Gastroesophageal sphincter (tissue), 4 donors: ENCODE data around the gene BRIX1. TPM values are rescaled to one million over a fixed set of nuclear protein-coding genes. Genes with fewer than 3 reads are reported as not detected.
"Not testable (repeated sequence)": the region's sequence is repeated elsewhere in the genome, so short reads cannot be mapped to it uniquely, and the experiment has no call there.

ENCODE experiments used
- ATAC-seq: fragments of 150-250 bp; one replicate; pipeline ENCODE4 v1.9.1; 2016; ENCODE audit warnings: mild to moderate bottlenecking, moderate library complexity
- H3K27ac ChIP-seq, 4 donors: fragments of 200-600 bp; sonication (generic) in 3 of 4; 1 replicate in 3 of 4; 2 replicates in 1 of 4; pipeline ENCODE4 v1.5.1; 2016 to 2019
- H3K27me3 ChIP-seq: fragments of 200-600 bp; sonication (generic); one replicate; pipeline ENCODE4 v1.5.1; 2019
- H3K36me3 ChIP-seq, 2 donors: fragments of 200-600 bp; sonication (generic); one replicate each; pipeline ENCODE4 v1.5.1; 2019; ENCODE audit warnings: control low read depth in 1 of 2
- H3K4me1 ChIP-seq, 3 donors: fragments of 200-600 bp; sonication (generic); 1 replicate in 2 of 3; 2 replicates in 1 of 3; pipeline ENCODE4 v1.5.1; 2016 to 2019; ENCODE audit warnings: control low read depth in 2 of 3
- H3K4me3 ChIP-seq, 2 donors: fragments of 200-600 bp; sonication (generic); one replicate each; pipeline ENCODE4 v1.5.1; 2019; ENCODE audit warnings: mild to moderate bottlenecking in 1 of 2, moderate library complexity in 1 of 2
- H3K9me3 ChIP-seq, 3 donors: fragments of 200-600 bp; sonication (generic); one replicate each; pipeline ENCODE4 v1.5.1; 2017 to 2019; ENCODE audit warnings: control low read depth in 2 of 3
- EP300 ChIP-seq: sonication (generic); formaldehyde crosslinking; IDR thresholded peaks from one replicate; pipeline ENCODE4 v1.6.1; 2017; ENCODE audit warnings: antibody characterized with exemption, mild to moderate bottlenecking
- POLR2A ChIP-seq, 2 donors: fragments of 450-650 bp; IDR thresholded peaks; one replicate each; pipeline ENCODE4 v1.6.1; 2017; ENCODE audit warnings: antibody characterized with exemption in 2 of 2, mild to moderate bottlenecking in 2 of 2, moderate library complexity in 1 of 2
- POLR2AphosphoS5 ChIP-seq: sonication (generic); formaldehyde crosslinking; IDR thresholded peaks from one replicate; pipeline ENCODE4 v1.6.1; 2017; ENCODE audit warnings: antibody characterized with exemption
- WGBS, 2 donors: methylation state at CpG; one replicate each; pipeline ENCODE4 v1.1.5; 2018; ENCODE audit warnings: low coverage in 1 of 2; 5-methylcytosine and 5-hydroxymethylcytosine counted together
- total RNA-seq, 4 donors: library from RNA; depleted of rRNA; stranded (reverse); fragments of >200 nt; gene quantifications; one replicate each; pipeline ENCODE4 v1.1.0, GENCODE V29; 2016
- TF ChIP-seq, protein P1 (sequence below), 4 experiments: fragments of 200-600 bp in 2 of 4; fragments of 450-650 bp in 2 of 4; sonication (generic) in 1 of 4; IDR thresholded peaks; one replicate each; pipeline ENCODE4 v1.5.1; 2017 to 2019; ENCODE audit warnings: antibody characterized with exemption in 4 of 4, mild to moderate bottlenecking in 2 of 4, moderate library complexity in 2 of 4

The BRIX1 gene
- total RNA-seq, 4 donors from 2014 or later: 22.4 to 34.7 (median 28.9) TPM

DNA sequence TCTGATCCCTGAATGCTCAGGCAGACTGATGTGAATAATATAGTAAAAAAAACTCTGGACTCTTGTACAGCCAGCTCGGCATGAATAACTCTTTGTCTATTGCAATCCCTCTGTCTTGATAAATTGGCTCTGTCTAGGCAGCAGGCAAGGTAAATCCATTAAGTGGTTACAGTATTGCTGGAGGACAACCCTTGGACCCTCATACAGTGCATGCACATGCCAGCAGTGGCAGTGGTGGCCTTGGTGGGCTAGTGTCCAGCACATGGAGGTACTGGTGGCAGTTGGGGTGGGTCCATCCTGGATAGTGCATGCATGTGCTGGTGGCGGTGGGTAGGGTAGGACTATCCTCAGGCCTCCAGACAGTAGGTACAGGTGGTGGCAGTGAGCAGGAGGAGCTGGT is 52.7 kb downstream of the BRIX1 start:
- H3K27ac ChIP-seq: no peak overlapping the region
- H3K27me3 ChIP-seq: no peaks in the 10 kb centered on the region
- no peaks in the 10 kb centered on the region for H3K36me3 ChIP-seq
- TF ChIP-seq, protein P1, sequence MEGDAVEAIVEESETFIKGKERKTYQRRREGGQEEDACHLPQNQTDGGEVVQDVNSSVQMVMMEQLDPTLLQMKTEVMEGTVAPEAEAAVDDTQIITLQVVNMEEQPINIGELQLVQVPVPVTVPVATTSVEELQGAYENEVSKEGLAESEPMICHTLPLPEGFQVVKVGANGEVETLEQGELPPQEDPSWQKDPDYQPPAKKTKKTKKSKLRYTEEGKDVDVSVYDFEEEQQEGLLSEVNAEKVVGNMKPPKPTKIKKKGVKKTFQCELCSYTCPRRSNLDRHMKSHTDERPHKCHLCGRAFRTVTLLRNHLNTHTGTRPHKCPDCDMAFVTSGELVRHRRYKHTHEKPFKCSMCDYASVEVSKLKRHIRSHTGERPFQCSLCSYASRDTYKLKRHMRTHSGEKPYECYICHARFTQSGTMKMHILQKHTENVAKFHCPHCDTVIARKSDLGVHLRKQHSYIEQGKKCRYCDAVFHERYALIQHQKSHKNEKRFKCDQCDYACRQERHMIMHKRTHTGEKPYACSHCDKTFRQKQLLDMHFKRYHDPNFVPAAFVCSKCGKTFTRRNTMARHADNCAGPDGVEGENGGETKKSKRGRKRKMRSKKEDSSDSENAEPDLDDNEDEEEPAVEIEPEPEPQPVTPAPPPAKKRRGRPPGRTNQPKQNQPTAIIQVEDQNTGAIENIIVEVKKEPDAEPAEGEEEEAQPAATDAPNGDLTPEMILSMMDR (IDR thresholded peaks at IDR 0.05): no peak
- TF ChIP-seq EP300 (no peak), POLR2A (IDR thresholded peaks at IDR 0.05) (no peak), POLR2AphosphoS5 (no peak)
- no peaks in the 10 kb centered on the region for H3K4me1 ChIP-seq
- no peaks in the 10 kb centered on the region for H3K9me3 ChIP-seq
- no peak for ATAC-seq
- WGBS, 2 donors: 86 to 100% methylated on average over 1 to 2 of the region's 2 CpGs
- H3K4me3 ChIP-seq: no peak overlapping the region

DNA sequence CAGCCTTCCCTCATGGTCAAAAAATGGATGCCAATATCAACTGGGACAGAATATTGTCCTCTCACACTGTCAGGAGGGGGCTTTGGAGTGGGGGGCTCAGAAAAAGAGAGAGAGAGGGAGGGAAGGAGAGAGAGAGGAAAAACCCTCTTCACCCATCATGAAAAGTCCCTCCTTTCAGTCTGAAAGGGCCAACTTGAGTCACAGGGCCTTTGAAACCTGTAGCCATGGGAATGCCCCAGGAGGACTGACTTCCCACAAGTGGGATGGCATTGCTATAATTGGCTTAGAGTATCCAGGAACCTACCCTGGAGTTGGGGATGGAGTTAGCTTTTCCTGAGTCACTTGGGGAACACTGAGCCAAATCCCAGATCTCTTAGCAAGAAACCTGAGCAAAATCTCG is 55.0 kb downstream of the BRIX1 start:
- TF ChIP-seq, protein P1 (IDR thresholded peaks at IDR 0.05): no peak
- TF ChIP-seq EP300: no peak
- no peak for TF ChIP-seq POLR2A (IDR thresholded peaks at IDR 0.05)
- no peak for TF ChIP-seq POLR2AphosphoS5
- H3K4me3 ChIP-seq: no peak overlapping the region
- no peak for ATAC-seq
- H3K27me3 ChIP-seq: no peaks in the 10 kb centered on the region
- 14% methylated on average over 1 of the region's 1 CpG; no CpG with 5 or more reads in 1 of the 2 donors for WGBS, 2 donors
- H3K27ac ChIP-seq: no peak overlapping the region
- no peaks in the 10 kb centered on the region for H3K9me3 ChIP-seq
- no peaks in the 10 kb centered on the region for H3K36me3 ChIP-seq
- H3K4me1 ChIP-seq: no peaks in the 10 kb centered on the region

DNA sequence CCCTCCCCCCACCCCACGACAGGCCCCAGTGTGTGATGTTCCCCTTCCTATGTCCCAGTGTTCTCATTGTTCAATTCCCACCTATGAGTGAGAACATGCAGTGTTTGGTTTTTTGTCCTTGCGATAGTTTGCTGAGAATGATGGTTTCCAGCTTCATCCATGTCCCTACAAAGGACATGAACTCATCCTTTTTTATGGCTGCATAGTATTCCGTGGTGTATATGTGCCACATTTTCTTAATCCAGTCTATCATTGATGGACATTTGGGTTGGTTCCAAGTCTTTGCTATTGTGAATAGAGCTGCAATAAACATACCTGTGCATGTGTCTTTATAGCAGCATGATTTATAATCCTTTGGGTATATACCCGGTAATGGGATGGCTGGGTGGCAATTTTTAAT is 56.1 kb downstream of the BRIX1 start:
- H3K27me3 ChIP-seq, H3K27ac ChIP-seq, H3K9me3 ChIP-seq, H3K4me1 ChIP-seq, ATAC-seq, H3K4me3 ChIP-seq, H3K36me3 ChIP-seq: not testable (repeated sequence)
- 93% methylated on average over 1 of the region's 4 CpGs; no CpG with 5 or more reads in 1 of the 2 donors for whole genome bisulfite sequencing, 2 donors

Other genes with a start within 250 kb of the BRIX1 start
- gene TTC23L, start 76.5 kb upstream of the BRIX1 start, total RNA-seq: under 1 TPM in 2 of 4 donors, not detected in 2; 0.13 to 0.73 TPM
- 10 to 100 TPM; 22.8 to 66.9 (median 30.2) TPM for gene RAD1, start 207 bp upstream of the BRIX1 start, total RNA-seq
- gene DNAJC21, start 13.8 kb downstream of the BRIX1 start, total RNA-seq: 10 to 100 TPM; 46.8 to 99.8 (median 70.3) TPM
- gene AGXT2, start 132.2 kb downstream of the BRIX1 start, total RNA-seq: not detected